Smooth muscle cell (in vitro differentiated cells): ENCODE measurements around the gene MIP. TPM values are rescaled to one million over a fixed set of nuclear protein-coding genes. Genes with fewer than 3 reads are reported as not detected.

Experiments used
- DNase-seq: peaks from one replicate; lab custom pipeline; 2025; ENCODE audit not compliant: unreplicated experiment; lab: John Stamatoyannopoulos, UW
- H2AFZ ChIP-seq: fragments of 200-600 bp; sonication (generic); 2 replicates; pipeline ENCODE4 v1.6.0; 2016; ENCODE audit warnings: antibody characterized with exemption, low read depth, mild to moderate bottlenecking
- H3F3A ChIP-seq: fragments of 200-600 bp; sonication (generic); 2 replicates; pipeline ENCODE4 v1.6.0; 2017; ENCODE audit warnings: antibody characterized with exemption, low read depth
- H3K27ac ChIP-seq: fragments of 200-600 bp; sonication (generic); 2 replicates; pipeline ENCODE4 v1.5.1; 2016; ENCODE audit warnings: low read depth, mild to moderate bottlenecking
- H3K27me3 ChIP-seq: fragments of 200-600 bp; sonication (generic); 2 replicates; pipeline ENCODE4 v1.6.1; 2016; ENCODE audit warnings: low read depth, mild to moderate bottlenecking
- H3K36me3 ChIP-seq: fragments of 200-600 bp; sonication (generic); 2 replicates; pipeline ENCODE4 v1.5.1; 2016; ENCODE audit warnings: low read depth
- H3K4me1 ChIP-seq: fragments of 200-600 bp; sonication (generic); 2 replicates; pipeline ENCODE4 v1.5.1; 2016; ENCODE audit warnings: low read depth
- H3K4me2 ChIP-seq: fragments of 200-600 bp; sonication (generic); 2 replicates; pipeline ENCODE4 v1.6.0; 2016; ENCODE audit warnings: mild to moderate bottlenecking
- H3K4me3 ChIP-seq: fragments of 200-600 bp; sonication (generic); 2 replicates; pipeline ENCODE4 v1.5.1; 2016; ENCODE audit warnings: mild to moderate bottlenecking
- H3K79me2 ChIP-seq: fragments of 200-600 bp; sonication (generic); 2 replicates; pipeline ENCODE4 v1.6.0; 2016; ENCODE audit warnings: low read depth, mild to moderate bottlenecking
- H3K9ac ChIP-seq: fragments of 200-600 bp; sonication (generic); 2 replicates; pipeline ENCODE4 v1.6.0; 2016; ENCODE audit warnings: low read depth
- H3K9me3 ChIP-seq: fragments of 200-600 bp; sonication (generic); replicated peaks from 2 replicates; pipeline ENCODE4 v1.5.1; 2016; ENCODE audit warnings: low read depth
- H4K20me1 ChIP-seq: fragments of 200-600 bp; sonication (generic); 2 replicates; pipeline ENCODE4 v1.6.0; 2016; ENCODE audit warnings: low read depth
- WGBS: methylation state at CpG from one replicate; pipeline ENCODE4 v1.1.7; 2016; ENCODE audit warnings: low lambda C conversion rate; 5-methylcytosine and 5-hydroxymethylcytosine counted together
- polyA plus RNA-seq: library from polyadenylated mRNA; unstranded; fragments of >200 nt; fragmentation: Nextera tagmentation; extraction: Ambion mirVana; gene quantifications from 2 replicates; pipeline ENCODE4 v1.2.1, GENCODE V29; 2016
- total RNA-seq: library from RNA; depleted of rRNA; stranded (reverse); fragments of >200 nt; gene quantifications from 2 replicates; pipeline ENCODE4 v1.2.3, GENCODE V29; 2014
- TF ChIP-seq, protein P1 (sequence below): fragments of 200-600 bp; sonication (generic); IDR thresholded peaks from 2 replicates; pipeline ENCODE4 v1.5.1; 2017; ENCODE audit warnings: borderline replicate concordance, mild to moderate bottlenecking, antibody characterized with exemption; ENCODE audit not compliant: insufficient read depth, poor library complexity, severe bottlenecking

MIP gene
- total and polyA plus RNA-seq, 2 experiments from 2014 or later: not detected

DNA sequence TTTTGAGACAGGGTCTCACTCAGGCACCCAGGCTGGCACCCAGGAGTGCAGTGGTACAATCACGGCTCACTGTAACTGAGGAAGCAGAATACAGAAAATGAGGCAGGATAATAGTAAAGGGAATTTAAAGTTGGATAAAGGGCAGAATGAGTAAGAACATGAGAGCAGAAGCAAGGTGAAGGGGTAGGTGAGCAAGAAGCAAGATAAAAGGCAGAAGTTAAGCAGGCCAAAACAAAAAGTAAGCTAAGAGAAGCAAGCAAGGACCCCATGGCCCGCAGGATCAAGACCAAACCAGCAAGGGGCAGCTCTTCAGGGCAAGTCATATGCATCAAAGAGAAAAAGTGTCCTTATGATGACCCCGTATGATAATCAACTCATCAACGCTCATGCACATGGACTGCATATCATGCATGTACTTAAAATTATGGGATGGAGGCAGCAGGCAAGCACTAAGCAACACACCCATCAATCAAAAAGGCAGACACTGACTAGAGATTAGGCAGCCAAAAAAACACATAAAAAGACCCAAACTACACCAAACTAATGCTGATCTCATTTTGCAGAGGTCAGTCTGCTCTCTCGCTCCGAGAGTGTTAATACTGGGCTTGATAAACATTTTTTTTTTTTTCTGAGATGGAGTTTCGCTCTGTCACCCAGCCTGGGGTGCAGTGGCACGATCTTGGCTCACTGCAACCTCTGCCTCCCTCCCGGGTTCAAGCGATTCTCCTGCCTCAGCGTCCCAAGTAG, 16.9 kb downstream of the MIP start:
- Histone ChIP-seq H3K9ac (no peak overlapping the region), H3K4me3 (no peak overlapping the region), H4K20me1 (no peaks in the 10 kb centered on the region), H3K36me3 (no peaks in the 10 kb centered on the region), H3K79me2 (peaks cover 17% of the 10 kb centered on the region), H3K27me3 (no peaks in the 10 kb centered on the region), H2AFZ (no peak overlapping the region), H3F3A (no peaks in the 10 kb centered on the region), H3K27ac (no peak overlapping the region), H3K9me3 (no peaks in the 10 kb centered on the region), H3K4me2 (no peak overlapping the region), H3K4me1 (no peaks in the 10 kb centered on the region)
- WGBS: 89% methylated on average over 11 of the region's 11 CpGs
- TF ChIP-seq, protein P1, sequence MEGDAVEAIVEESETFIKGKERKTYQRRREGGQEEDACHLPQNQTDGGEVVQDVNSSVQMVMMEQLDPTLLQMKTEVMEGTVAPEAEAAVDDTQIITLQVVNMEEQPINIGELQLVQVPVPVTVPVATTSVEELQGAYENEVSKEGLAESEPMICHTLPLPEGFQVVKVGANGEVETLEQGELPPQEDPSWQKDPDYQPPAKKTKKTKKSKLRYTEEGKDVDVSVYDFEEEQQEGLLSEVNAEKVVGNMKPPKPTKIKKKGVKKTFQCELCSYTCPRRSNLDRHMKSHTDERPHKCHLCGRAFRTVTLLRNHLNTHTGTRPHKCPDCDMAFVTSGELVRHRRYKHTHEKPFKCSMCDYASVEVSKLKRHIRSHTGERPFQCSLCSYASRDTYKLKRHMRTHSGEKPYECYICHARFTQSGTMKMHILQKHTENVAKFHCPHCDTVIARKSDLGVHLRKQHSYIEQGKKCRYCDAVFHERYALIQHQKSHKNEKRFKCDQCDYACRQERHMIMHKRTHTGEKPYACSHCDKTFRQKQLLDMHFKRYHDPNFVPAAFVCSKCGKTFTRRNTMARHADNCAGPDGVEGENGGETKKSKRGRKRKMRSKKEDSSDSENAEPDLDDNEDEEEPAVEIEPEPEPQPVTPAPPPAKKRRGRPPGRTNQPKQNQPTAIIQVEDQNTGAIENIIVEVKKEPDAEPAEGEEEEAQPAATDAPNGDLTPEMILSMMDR: no peak
- DNase-seq: no peak

DNA sequence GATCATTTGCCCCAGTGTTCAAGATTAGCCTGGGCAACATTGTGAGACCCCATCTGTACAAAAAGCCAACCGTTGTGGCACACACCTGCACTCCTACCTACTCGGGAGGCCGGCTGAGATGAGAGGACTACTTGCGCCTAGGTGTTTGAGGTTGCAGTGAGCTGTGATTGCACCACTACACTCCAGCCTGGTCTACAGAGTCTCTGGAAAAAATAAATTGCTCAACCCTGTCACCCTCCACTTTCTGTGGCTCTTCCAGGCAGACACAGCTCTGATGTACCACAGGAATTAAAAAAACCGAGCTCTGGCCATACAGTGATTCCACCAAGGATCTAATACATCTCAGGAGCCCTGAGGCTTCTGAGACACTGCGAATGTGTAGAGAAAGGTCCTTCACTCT, 19.6 kb downstream of the MIP start:
- Histone ChIP-seq H3K4me1 (no peaks in the 10 kb centered on the region), H3K4me3 (no peak overlapping the region), H3K79me2 (peaks cover 7% of the 10 kb centered on the region), H3K36me3 (no peaks in the 10 kb centered on the region), H3K4me2 (no peak overlapping the region), H4K20me1 (no peaks in the 10 kb centered on the region), H3K9me3 (no peaks in the 10 kb centered on the region), H3K9ac (no peak overlapping the region), H3K27ac (no peak overlapping the region), H3F3A (no peaks in the 10 kb centered on the region), H3K27me3 (no peaks in the 10 kb centered on the region), H2AFZ (no peak overlapping the region)
- 96% methylated on average over 6 of the region's 6 CpGs for WGBS
- TF ChIP-seq, protein P1: no peak
- no peak for DNase-seq

DNA sequence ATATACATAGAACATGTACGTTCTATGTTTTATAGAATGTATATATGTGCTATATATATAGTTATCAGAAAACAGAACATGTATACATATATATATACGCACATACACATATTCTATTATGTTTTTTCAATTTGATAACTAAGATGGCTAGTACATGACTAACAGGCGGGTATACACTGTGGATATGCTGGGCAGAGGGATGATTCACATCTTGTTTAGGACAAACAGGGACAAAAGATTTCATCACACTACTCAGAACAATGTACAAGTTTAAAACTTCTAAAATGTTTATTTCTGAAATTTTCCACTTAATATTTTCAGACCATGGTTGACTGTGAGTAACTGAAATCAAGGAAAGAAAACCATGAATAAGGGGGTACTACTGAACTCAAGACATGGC, 22.6 kb downstream of the MIP start:
- Histone ChIP-seq H3K4me2 (no peak overlapping the region), H2AFZ (no peak overlapping the region), H3F3A (no peaks in the 10 kb centered on the region), H3K9me3 (no peaks in the 10 kb centered on the region), H3K4me1 (no peaks in the 10 kb centered on the region), H3K27me3 (no peaks in the 10 kb centered on the region), H4K20me1 (no peaks in the 10 kb centered on the region), H3K27ac (no peak overlapping the region), H3K79me2 (no peaks in the 10 kb centered on the region), H3K9ac (no peak overlapping the region), H3K36me3 (no peaks in the 10 kb centered on the region), H3K4me3 (no peak overlapping the region)
- WGBS: 95% methylated on average over 3 of the region's 3 CpGs
- DNase-seq: no peak
- TF ChIP-seq, protein P1: no peak

DNA sequence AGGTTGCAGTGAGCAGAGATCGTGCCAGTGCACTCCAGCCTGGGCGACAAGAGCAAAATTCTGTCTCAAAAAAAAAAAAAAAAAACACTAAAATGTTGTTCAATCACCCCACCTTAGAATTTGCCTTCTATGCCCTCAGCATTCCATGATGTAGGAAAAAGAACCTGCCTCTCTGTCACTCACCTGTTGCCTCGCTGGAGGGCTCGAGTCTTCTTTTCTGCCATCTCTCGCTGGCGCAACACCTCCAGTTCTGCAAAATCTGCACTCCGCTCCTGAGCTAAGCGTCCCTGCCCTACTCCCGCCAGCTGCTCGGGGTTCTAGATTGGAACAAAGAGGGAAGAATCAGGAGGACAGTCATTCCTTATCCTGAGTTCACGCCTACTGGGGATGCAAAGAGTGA, 23.2 kb downstream of the MIP start:
- no peak overlapping the region for H3K27ac ChIP-seq
- H4K20me1 ChIP-seq: no peaks in the 10 kb centered on the region
- WGBS: 98% methylated on average over 11 of the region's 11 CpGs
- H2AFZ ChIP-seq: no peak overlapping the region
- no peak overlapping the region for H3K9ac ChIP-seq
- no peaks in the 10 kb centered on the region for H3K9me3 ChIP-seq
- DNase-seq: no peak
- H3F3A ChIP-seq: no peaks in the 10 kb centered on the region
- no peaks in the 10 kb centered on the region for H3K27me3 ChIP-seq
- H3K4me1 ChIP-seq: no peaks in the 10 kb centered on the region
- H3K4me3 ChIP-seq: no peak overlapping the region
- no peaks in the 10 kb centered on the region for H3K79me2 ChIP-seq
- TF ChIP-seq, protein P1: no peak
- H3K36me3 ChIP-seq: no peaks in the 10 kb centered on the region
- no peak overlapping the region for H3K4me2 ChIP-seq
